NCI-H2227 (cell line): Measurements from ENCODE around the gene WDFY4.

Source experiments
- DNase-seq: peaks from one replicate; lab custom pipeline; 2025; ENCODE audit not compliant: unreplicated experiment; lab: John Stamatoyannopoulos, UW

WDFY4 gene

GRCh38 chr10:48934672-48935501 is 250.2 kb downstream of the WDFY4 start:
- DNase-seq, result no peak

- DNase-seq, result no peak
Measured at GRCh38 chr10:48935577-48935976, 250.9 kb downstream of the WDFY4 start.

- no peak for DNase-seq
Measured at GRCh38 chr10:48937796-48938195, 253.1 kb downstream of the WDFY4 start.

GRCh38 chr10:48938281-48938680 is 253.6 kb downstream of the WDFY4 start:
- DNase-seq, result no peak

- DNase-seq, result no peak
Measured at GRCh38 chr10:48938990-48939536, 254.4 kb downstream of the WDFY4 start.

- DNase-seq, result no peak
Measured at GRCh38 chr10:48939790-48940325, 255.2 kb downstream of the WDFY4 start, which contains the start of gene LRRC18. Gene LRRC18 (minus strand): TSS chr10:48939840. CDS start chr10:48914155, 25,685 bp downstream.

GRCh38 chr10:48940372-48940771 is 255.7 kb downstream of the WDFY4 start:
- DNase-seq, result no peak

GRCh38 chr10:48940958-48941357 is 256.3 kb downstream of the WDFY4 start:
- DNase-seq, result no peak

- DNase-seq, result no peak
Measured at GRCh38 chr10:48941427-48942075, 256.9 kb downstream of the WDFY4 start.

GRCh38 chr10:48943096-48943495 is 258.4 kb downstream of the WDFY4 start:
- DNase-seq, result no peak

GRCh38 chr10:48944171-48944570 is 259.5 kb downstream of the WDFY4 start:
- no peak for DNase-seq

GRCh38 chr10:48945441-48946130 is 260.9 kb downstream of the WDFY4 start:
- DNase-seq, result no peak

- DNase-seq, result no peak
Measured at GRCh38 chr10:48946332-48946731, 261.7 kb downstream of the WDFY4 start.

- no peak for DNase-seq
Measured at GRCh38 chr10:48946891-48947500, 262.3 kb downstream of the WDFY4 start.

- no peak for DNase-seq
Measured at GRCh38 chr10:48947690-48948469, 263.2 kb downstream of the WDFY4 start.

- DNase-seq, result no peak
Measured at GRCh38 chr10:48948470-48949037, 263.9 kb downstream of the WDFY4 start.

GRCh38 chr10:48951707-48952106 is 267.0 kb downstream of the WDFY4 start:
- no peak for DNase-seq

GRCh38 chr10:48957361-48958151 is 272.9 kb downstream of the WDFY4 start:
- DNase-seq, result no peak
